IgD-negative memory B cell (primary cell): ENCODE data around the gene SNAP29. TPM values are rescaled to one million over a fixed set of nuclear protein-coding genes. Genes with fewer than 3 reads are reported as not detected.
A peak's percentile ranks its signal among the peaks of the same experiment; 100 is the strongest.
"Not testable (repeated sequence)": the region's sequence is repeated elsewhere in the genome, so short reads cannot be mapped to it uniquely, and the experiment has no call there.

Source experiments
- H3K27ac Mint-ChIP-seq, 3 donors: one replicate each; pipeline ENCODE4 v1.8.0; 2020 to 2022; ENCODE audit warnings: mild to moderate bottlenecking in 3 of 3, mixed read lengths in 3 of 3, moderate library complexity in 1 of 3
- H3K27me3 Mint-ChIP-seq: one replicate; pipeline ENCODE4 v1.8.0; 2021; ENCODE audit warnings: mixed read lengths
- H3K36me3 Mint-ChIP-seq: one replicate; pipeline ENCODE4 v1.8.0; 2020; ENCODE audit warnings: mild to moderate bottlenecking, mixed read lengths
- H3K4me1 Mint-ChIP-seq, 3 donors: one replicate each; pipeline ENCODE4 v1.8.0; 2020 to 2022; ENCODE audit warnings: mixed read lengths in 3 of 3, mild to moderate bottlenecking in 1 of 3
- H3K4me3 Mint-ChIP-seq, 4 donors: one replicate each; pipeline ENCODE4 v1.8.0; 2020 to 2022; ENCODE audit warnings: mild to moderate bottlenecking in 4 of 4, mixed read lengths in 4 of 4, moderate library complexity in 3 of 4
- H3K9me3 Mint-ChIP-seq, 3 donors: one replicate each; pipeline ENCODE4 v1.8.0; 2020 to 2021; ENCODE audit warnings: mixed read lengths in 3 of 3, mild to moderate bottlenecking in 1 of 3
- polyA plus RNA-seq: library from polyadenylated mRNA; unstranded; fragments of 300-500 nt; fragmentation: Illumina TruSeq; gene quantifications from one replicate; pipeline ENCODE4 v1.2.3, GENCODE V29; 2021

The SNAP29 gene
- polyA plus RNA-seq, 1 donor from 2014 or later: 23.0 TPM

DNA sequence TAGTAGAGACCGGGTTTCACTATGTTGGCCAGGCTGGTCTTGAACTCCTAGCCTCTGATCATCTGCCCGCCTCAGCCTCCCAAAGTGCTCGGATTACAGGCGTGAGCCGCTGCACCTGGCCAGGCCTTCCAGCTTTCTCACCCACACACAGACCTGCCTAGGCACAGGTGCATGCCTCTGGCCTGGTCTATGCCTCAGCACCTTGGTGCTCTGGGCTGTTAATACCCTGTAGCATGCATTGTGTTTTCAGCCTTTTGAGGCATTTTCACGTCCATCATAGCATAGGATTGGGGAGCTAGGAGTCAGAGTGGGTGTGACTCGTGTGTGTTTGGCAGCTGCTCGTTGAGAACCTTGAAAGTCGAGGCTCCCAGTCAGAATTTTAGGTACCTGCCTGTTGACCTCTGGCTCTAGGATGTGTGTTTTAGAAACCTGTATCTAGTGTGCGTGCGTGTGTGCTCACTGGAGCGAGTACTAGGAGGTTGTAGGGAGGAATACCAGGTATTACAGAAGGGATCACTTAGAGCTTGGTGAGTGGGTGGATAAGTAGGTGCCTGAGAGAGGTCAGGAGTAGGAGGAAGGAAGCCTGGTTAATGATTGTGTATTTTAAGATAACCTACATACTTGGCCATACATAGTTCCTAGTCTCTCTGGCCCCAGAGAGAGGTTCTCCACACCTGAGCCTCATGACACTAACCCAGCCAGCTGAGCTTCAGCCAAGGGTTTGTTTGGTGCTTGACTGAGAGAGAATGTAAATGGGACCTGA is 78.4 kb downstream of the SNAP29 start:
- Mint-ChIP-seq H3K4me3 (peak overlapping the region in 3 of 4 donors; percentile 25 to 68 (median 65)), H3K4me1 (peaks cover 41 to 56% (median 50%) of the 10 kb centered on the region in 3 donors), H3K27me3 (no peaks in the 10 kb centered on the region), H3K9me3 (no peaks in the 10 kb centered on the region), H3K36me3 (peaks cover 6% of the 10 kb centered on the region), H3K27ac (peak overlapping the region in 1 of 3 donors; percentile 31)

DNA sequence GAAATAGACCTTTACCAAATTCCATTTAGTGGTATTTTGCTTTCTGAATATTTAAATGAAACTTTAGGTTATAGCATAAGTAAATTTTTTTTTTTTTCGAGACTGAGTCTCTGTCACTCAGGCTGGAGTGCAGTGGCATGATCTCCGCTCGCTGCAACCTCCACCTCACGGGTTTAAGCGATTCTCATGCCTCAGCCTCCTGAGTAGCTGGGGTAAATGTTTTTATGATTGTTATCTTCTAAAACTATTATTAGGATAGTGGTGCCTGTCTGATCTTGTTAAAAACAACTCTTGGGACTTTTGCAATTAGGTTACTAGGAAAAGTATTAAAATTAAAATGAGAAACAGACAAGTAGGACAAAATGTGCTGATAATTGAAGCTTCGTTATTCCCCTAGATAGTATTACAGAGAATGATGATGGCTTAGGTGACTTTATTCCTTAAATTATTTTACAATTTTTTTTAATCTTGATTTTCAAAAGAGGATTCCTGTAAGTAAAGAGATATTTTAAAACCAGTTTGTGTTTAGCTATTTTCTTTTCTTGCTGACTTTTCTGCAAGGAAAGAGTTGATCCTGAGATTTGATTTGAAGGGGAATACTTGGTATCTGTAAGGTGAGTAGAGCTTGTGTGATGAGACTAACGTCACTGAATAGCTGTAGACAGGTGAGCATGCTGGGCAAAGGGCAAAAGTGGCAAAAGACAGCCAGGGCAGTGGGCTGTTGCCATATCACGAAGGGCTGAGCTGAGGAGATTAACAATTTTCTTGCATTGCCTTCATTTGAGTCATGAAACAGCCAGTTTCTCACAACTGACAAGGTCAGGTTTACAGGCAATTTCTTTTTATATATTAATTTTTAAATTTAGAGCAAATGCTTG is 79.2 kb downstream of the SNAP29 start:
- peaks cover 42 to 58% (median 52%) of the 10 kb centered on the region in 3 donors for H3K4me1 Mint-ChIP-seq
- peak overlapping the region in 1 of 3 donors; percentile 41 for H3K27ac Mint-ChIP-seq
- peaks cover 8% of the 10 kb centered on the region for H3K36me3 Mint-ChIP-seq
- H3K4me3 Mint-ChIP-seq: peak overlapping the region in 1 of 4 donors; percentile 7
- H3K27me3 Mint-ChIP-seq: no peaks in the 10 kb centered on the region
- no peaks in the 10 kb centered on the region for H3K9me3 Mint-ChIP-seq

- Mint-ChIP-seq H3K4me1 (peaks cover 47 to 64% (median 48%) of the 10 kb centered on the region in 3 donors), H3K4me3 (peak overlapping the region in 2 of 4 donors; percentile 17 to 28)
- not testable (repeated sequence) for H3K36me3 Mint-ChIP-seq, H3K9me3 Mint-ChIP-seq, H3K27ac Mint-ChIP-seq, H3K27me3 Mint-ChIP-seq
Observed at GRCh38 chr22:20939457-20940185, 80.8 kb downstream of the SNAP29 start.

GRCh38 chr22:20940186-20940651 is 81.4 kb downstream of the SNAP29 start:
- H3K4me1 Mint-ChIP-seq: peaks cover 47 to 66% (median 49%) of the 10 kb centered on the region in 3 donors
- no peaks in the 10 kb centered on the region for H3K27me3 Mint-ChIP-seq
- H3K9me3 Mint-ChIP-seq: no peaks in the 10 kb centered on the region
- H3K27ac Mint-ChIP-seq: peak overlapping the region in 1 of 3 donors; percentile 51
- no peak overlapping the region for H3K4me3 Mint-ChIP-seq
- peaks cover 8% of the 10 kb centered on the region for H3K36me3 Mint-ChIP-seq

Other genes with a start within 250 kb of the SNAP29 start
- gene SERPIND1, start 84.9 kb upstream of the SNAP29 start, polyA plus RNA-seq: 0.23 TPM
- gene PI4KA, start 196 bp upstream of the SNAP29 start, polyA plus RNA-seq: 43.4 TPM
- gene CRKL, start 58.4 kb downstream of the SNAP29 start, polyA plus RNA-seq: 47.2 TPM
- 2.3 TPM for gene AIFM3, start 108.2 kb downstream of the SNAP29 start, polyA plus RNA-seq
- gene LZTR1, start 123.3 kb downstream of the SNAP29 start, polyA plus RNA-seq: 11.9 TPM
- gene THAP7, start 143.1 kb downstream of the SNAP29 start, polyA plus RNA-seq: 55.9 TPM
- not detected for gene P2RX6, start 156.2 kb downstream of the SNAP29 start, polyA plus RNA-seq
- gene SLC7A4, start 173.6 kb downstream of the SNAP29 start, polyA plus RNA-seq: not detected
- gene LRRC74B, start 186.9 kb downstream of the SNAP29 start, polyA plus RNA-seq: not detected